ENCODE data around the gene SMAD9.

GRCh38 chr13:36819739-36820090, 100.3 kb downstream of the SMAD9 start:
- TF ChIP-seq CTCF (conservative IDR thresholded peaks at IDR 0.05; ENCODE audit: low read length) (no peak), EZH2phosphoT487 (IDR thresholded peaks at IDR 0.05; ENCODE audit: borderline replicate concordance, low read depth, low read length) (no peak)
